Cardiac fibroblast (primary cell): ENCODE results near the gene KPNA2.
A peak's percentile ranks its signal among the peaks of the same experiment; 100 is the strongest.
"Not testable (repeated sequence)": the region's sequence is repeated elsewhere in the genome, so short reads cannot be mapped to it uniquely, and the experiment has no call there.

Experiments
- DNase-seq, 2 donors: peaks; one replicate each; pipeline versions ENCODE4 v3.0.0 to v3.0.0-alpha.2; 2010; ENCODE audit warnings: low read depth in 2 of 2
- H3K4me3 ChIP-seq, 2 donors: replicated peaks in 1 of 2; 1 replicate in 1 of 2; 2 replicates in 1 of 2; pipeline ENCODE4 v1.5.1; 2011; ENCODE audit warnings: low read depth in 2 of 2, low read length in 2 of 2, mild to moderate bottlenecking in 2 of 2, moderate library complexity in 1 of 2
- TF ChIP-seq, protein P1 (sequence below): IDR thresholded peaks from one replicate; pipeline ENCODE4 v1.5.1; 2011; ENCODE audit warnings: low read depth, mild to moderate bottlenecking, low read length, inconsistent platforms

KPNA2 gene

GRCh38 chr17:68080411-68081150 lies 45.0 kb downstream of the KPNA2 start:
- no peak for DNase-seq
- TF ChIP-seq, protein P1, sequence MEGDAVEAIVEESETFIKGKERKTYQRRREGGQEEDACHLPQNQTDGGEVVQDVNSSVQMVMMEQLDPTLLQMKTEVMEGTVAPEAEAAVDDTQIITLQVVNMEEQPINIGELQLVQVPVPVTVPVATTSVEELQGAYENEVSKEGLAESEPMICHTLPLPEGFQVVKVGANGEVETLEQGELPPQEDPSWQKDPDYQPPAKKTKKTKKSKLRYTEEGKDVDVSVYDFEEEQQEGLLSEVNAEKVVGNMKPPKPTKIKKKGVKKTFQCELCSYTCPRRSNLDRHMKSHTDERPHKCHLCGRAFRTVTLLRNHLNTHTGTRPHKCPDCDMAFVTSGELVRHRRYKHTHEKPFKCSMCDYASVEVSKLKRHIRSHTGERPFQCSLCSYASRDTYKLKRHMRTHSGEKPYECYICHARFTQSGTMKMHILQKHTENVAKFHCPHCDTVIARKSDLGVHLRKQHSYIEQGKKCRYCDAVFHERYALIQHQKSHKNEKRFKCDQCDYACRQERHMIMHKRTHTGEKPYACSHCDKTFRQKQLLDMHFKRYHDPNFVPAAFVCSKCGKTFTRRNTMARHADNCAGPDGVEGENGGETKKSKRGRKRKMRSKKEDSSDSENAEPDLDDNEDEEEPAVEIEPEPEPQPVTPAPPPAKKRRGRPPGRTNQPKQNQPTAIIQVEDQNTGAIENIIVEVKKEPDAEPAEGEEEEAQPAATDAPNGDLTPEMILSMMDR = no peak

GRCh38 chr17:68081305-68082265 lies 46.0 kb downstream of the KPNA2 start:
- not testable (repeated sequence) for DNase-seq, H3K4me3 ChIP-seq

More at GRCh38 chr17:68080411-68081150, 45.0 kb downstream of the KPNA2 start:
- H3K4me3 ChIP-seq = no peak overlapping the region

- DNase-seq = no peak
- TF ChIP-seq, protein P1 = no peak
- H3K4me3 ChIP-seq = no peak overlapping the region
Measured at GRCh38 chr17:68085771-68086381, 50.3 kb downstream of the KPNA2 start.

GRCh38 chr17:68086666-68087065 lies 51.1 kb downstream of the KPNA2 start:
- DNase-seq, H3K4me3 ChIP-seq: not testable (repeated sequence)

DNA sequence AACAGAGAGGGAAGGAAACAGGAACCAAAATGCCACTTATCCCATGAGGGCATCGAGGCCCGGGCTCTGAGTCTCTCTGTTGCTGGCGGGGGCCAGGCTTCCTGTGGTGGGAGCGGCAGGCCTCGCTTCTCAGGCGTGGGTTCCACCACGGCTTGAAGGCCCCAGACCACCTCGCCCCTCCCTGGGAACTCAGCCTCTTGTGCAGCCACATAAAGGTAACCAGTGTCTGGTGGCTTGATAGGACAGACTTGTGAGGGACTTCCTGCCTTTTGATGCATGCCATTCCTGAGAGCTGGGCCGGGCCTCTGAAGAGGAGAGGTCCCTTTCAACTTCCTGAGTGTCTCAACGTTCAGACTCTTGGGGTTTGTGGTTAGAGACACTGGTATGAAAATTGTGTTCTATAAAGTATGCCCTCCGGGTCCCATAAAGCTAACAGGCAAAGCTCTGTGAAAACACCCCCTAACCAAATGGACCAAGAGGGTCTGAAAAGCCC lies 51.6 kb downstream of the KPNA2 start:
- not testable (repeated sequence) for H3K4me3 ChIP-seq, DNase-seq

GRCh38 chr17:68087851-68088250 lies 52.3 kb downstream of the KPNA2 start:
- no peak overlapping the region for H3K4me3 ChIP-seq
- TF ChIP-seq, protein P1 = no peak
- DNase-seq = no peak

GRCh38 chr17:68089881-68090280 lies 54.3 kb downstream of the KPNA2 start:
- TF ChIP-seq, protein P1 = no peak
- no peak overlapping the region for H3K4me3 ChIP-seq
- DNase-seq = peak; percentile 33 to 56
